GM19463 (cell line): ENCODE data around the gene GOLGA6A.
"Not testable (repeated sequence)": the region's sequence is repeated elsewhere in the genome, so short reads cannot be mapped to it uniquely, and the experiment has no call there.

Source experiments
- ATAC-seq: cut with Tn5 transposase; IDR thresholded peaks from one replicate; pipeline ENCODE4 v1.9.1; 2021; ENCODE audit warnings: mild to moderate bottlenecking, moderate library complexity; ENCODE audit not compliant: unreplicated experiment

GOLGA6A gene, protein sequence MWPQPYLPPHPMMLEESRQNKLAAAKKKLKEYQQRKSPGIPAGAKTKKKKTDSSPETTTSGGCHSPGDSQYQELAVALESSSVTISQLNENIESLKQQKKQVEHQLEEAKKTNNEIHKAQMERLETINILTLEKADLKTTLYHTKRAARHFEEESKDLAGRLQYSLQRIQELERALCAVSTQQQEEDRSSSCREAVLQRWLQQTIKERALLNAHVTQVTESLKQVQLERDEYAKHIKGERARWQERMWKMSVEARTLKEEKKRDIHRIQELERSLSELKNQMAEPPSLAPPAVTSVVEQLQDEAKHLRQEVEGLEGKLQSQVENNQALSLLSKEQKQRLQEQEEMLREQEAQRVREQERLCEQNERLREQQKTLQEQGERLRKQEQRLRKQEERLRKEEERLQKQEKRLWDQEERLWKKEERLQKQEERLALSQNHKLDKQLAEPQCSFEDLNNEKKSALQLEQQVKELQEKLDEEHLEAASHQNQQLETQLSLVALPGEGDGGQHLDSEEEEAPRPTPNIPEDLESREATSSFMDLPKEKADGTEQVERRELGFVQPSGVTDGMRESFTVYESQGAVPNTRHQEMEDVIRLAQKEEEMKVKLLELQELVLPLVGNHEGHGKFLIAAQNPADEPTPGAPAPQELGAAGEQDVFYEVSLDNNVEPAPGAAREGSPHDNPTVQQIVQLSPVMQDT

DNA sequence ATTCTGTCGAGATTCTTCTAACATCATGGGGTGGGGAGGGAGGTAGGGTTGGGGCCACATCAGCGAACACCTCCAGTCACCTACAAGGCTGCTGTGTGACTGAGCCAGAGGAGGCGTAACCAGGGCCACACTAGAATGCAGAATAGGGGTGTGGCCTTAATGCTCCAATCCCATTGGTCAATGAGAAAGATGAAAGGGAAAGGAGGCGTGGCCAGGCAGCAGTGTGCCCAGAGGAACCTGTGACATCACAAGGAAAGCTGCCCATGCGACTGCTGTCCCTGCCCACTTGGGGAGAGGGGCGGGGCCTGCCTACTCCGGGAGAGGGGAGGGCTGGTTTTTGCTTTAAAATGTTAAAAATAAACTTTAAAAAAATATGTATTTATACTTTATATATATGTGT is at the start of gene GOLGA6A:
Gene GOLGA6A, minus strand, starts transcription at position 101 of the 400 bp plus-strand sequence. Its CDS starts 41 bp downstream, at position 60.
- not testable (repeated sequence) for ATAC-seq

DNA sequence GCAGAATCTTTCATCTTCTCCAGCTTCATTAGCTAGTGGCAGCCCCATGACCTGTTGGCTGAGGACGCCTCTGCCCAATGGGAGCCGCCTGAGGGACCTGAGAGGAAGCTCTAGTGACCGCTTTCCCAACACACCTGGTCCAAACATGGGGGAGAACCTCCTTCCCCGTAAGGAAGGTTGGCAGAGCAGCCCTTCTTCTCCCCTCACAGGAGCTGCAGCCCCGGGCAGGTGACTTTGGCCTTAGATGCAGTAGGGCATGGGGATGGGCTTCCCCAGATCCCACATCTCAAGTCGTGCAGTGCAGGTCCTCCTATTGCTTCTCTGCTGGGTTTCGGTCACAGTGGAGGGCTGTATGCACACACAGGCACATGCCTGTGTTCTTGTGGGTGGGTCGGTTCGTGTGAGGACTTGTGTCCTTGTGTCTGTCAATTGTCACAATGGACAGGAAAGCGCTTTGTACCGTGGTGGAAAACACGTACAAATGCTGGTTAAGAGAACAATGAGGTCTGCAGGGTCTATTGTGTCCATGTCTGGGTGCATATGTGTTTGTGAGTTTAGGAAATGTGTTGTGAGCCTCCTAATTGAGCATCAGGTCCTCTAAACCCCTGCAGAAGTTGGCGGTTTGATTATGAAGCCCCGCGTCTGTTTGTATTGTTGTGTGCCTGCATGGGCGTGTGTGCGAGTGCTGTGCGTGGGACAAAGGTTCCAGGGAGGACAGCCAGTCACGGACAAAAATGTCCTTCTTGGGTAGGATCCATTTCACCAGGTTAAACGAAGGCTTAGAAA is 49.5 kb upstream of the GOLGA6A start:
- no peak for ATAC-seq

DNA sequence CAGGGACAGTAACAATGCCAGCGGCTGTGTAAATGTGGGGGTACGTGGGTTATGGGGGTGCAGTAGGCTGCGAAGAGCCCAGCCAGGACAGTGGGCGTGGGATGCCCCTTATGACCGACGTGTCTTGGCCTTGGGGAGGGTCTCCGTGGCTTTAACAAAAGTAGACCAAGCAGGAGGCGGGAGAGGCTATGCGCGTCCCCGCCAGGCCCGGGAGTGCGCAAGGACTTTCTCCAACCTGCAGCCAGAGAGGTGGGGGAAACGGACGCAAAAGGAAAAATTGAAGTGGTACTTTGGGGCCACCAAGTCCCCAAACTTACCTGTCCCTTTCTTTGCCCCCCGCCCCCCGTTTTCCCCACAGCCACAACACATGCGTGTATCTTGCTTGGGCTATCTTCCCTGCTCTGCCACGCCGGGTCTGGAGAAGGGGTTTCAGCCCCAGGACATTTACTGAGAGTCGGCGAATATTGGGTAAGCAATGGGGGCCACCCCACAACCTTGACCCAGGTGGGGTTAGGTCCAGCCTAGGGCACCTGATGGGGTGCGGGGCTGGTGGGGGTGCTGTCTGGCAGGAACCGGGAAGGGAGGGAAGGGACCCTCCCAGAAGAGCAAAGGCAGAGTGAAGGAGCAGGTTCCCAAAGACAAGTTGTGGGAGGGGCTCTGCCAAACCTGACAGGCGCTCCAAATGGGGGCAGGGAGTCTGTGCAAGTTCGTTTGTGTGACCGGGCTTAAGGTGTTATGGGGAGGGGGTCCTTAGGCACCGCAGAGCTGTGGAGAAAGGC is 48.7 kb upstream of the GOLGA6A start:
- ATAC-seq, result no peak

DNA sequence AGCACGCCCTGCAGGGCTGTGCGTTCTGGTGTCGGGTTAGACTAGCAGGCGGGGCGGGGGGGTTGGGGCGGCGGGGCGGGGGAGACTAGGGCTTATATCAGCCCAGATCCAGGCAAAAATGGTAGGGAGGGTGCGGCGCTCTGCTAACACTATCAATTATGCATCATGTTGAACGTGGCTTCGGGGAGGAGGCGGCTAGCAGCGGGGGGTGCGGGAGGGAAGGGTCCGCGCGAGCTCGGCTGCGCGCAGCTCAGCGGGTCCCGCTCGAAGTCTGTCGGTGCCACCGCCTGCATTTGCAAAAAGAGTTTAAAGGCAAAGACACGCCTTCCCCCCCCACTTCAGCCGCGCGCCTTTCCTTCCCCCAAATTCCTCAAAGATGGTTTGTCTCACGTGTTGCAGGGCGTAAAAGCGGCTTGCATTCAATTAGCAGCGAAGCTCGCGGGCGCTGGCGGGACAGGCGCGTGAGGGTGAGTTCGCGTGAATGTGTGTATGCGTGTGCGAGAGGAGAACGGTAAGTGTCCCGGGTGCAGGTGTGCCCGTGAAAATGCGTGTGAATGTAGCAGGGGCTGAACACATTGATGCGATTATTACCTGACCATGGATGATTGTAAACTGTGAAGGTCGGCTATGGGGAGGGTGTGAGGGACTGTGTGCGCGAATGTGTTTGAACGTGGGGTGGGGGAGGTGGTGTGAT is 48.0 kb upstream of the GOLGA6A start, which contains the start of gene ISLR2:
Gene ISLR2, plus strand, starts transcription at position 432 of the 694 bp plus-strand sequence. CDS start 2,169 bp downstream, outside the sequence.
- ATAC-seq, result no peak

DNA sequence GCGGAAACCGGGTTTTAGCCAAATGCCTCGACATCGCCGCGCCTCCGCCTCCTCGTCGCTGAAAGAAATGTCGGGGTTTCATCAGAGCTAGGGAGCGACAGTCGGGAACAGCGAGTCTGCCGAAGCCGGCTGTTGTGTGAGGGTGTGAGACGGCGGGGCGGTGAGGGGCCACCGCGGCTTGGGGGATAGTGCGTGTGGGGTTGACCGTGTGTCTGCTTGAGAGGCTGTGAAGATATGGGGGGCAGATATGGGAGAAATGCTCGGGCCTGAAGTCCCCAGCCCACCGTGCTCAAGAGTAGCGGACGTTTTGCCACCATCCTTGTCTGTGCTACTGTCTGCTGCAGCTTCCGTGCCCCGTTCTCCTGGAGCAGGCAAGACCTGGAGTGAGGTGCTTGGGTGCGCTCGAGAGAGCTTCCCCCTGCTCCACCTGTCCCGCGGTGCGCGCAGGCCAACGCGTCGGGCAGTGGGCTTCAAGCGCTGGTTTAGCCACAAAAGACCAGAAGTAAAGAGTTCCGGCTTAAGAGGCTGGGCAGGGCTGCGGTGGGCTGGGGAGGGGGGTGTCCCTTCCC is 47.3 kb upstream of the GOLGA6A start:
- ATAC-seq, result no peak

DNA sequence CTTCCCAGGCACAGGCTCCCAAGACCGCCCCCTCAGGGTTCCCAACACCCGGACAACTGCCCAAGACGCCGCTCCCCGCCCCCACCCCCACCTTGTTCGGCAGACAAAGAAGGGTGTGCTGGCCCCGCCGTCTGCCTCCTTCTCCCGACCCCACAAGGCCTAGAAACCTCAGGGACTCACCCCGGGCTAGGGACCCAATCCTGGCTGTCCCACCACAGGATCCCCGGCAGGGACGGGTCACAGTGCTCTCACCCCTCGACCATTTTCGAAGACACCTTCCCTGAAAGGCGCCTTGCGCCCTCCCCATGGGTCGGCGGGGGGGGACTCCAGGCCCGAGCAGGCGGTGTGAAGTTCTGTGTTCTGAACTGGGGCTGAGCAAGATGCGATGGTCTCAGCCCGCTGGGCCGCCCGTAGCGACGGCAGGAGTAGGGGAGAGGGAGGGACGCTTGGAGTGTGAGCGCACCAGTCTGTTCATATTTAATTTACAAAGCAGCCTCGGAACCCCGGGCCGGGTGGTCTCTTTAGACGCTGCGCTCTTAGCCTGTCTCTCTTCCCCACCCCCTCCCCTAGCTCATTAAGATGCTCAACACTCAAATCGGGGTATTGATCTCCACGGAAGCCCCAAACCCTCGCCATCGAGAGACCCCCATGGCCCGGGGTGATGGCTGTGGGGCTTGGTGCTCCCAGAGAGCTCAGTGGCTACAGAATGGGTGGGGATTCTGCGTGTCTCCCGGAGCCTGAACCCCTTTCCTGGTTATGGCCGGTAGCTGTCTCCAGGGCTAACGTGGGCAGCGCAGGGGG is 46.6 kb upstream of the GOLGA6A start:
- no peak for ATAC-seq

DNA sequence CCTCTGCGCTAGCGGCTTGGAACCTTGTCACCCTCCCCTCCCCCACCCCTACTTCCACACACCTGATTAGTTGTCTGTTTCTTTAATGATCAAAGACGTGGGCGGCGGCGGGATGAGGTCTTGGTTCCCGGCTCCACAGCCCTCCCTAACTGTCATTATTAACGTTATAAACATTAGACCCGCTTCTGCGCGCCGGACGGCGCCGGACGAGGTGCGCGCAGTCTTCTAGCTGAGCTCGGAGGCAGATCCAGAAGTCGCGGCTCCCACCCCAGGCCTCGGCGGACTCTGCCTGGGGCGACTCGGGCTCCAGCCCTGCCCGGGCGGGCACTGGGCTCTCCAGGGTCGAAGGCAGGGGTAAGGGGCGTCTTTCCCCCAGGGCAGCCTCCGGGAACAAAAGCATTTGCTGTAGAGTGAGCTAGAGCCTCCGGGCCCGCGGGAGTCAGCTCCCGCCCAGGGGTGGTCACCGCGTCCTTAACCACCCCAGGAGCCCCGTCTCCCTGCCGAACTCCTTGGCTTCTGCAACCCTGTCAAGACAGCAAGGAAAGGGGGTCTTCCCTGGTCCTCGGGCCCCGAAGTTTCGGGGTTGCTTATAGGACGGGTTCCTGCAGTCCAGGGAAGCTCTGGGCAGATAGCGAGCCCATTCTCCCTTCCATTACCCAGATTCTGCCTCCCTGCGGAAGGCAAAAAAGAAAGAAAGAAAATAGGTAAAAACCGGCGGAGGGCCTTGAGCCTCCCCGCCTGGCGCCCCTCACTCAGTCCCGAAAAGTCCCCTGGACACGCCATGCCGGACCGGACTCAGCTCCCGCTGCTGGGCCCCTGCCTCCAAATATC is 45.8 kb upstream of the GOLGA6A start:
- ATAC-seq, result no peak

DNA sequence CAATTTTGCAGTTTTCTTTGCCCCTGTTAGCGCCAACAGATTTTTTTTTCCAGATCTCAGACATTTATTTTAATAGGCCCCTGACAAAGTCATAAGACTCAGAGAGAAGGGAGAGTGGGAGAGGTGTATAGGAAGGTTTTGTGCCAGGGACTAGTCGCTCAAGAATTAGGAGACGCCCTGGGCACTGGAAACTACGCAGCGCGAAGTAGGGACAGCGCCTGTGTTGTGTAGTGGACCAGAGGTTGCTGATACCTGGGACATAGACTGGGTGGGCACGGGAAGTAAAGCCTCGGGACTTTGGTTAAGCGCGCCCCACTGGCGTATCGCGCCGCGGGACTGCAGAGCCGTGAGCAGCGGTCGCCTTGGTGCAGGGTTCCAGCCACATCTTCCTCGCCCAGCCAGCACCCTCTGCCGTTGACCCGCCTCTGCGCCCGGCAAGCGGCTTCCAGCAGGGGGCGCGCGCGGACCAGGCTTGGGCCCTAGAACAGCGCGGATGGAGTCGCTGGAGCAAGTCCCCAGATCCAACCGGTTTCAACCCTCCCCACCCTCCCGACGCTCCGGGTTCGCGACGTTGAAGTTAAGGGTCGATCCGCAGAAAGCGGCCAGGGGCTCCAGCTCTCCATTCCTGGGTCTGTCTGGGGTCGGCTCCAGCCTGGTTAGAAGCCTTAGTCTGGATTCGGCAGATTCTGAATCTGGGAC is 45.1 kb upstream of the GOLGA6A start:
- no peak for ATAC-seq

DNA sequence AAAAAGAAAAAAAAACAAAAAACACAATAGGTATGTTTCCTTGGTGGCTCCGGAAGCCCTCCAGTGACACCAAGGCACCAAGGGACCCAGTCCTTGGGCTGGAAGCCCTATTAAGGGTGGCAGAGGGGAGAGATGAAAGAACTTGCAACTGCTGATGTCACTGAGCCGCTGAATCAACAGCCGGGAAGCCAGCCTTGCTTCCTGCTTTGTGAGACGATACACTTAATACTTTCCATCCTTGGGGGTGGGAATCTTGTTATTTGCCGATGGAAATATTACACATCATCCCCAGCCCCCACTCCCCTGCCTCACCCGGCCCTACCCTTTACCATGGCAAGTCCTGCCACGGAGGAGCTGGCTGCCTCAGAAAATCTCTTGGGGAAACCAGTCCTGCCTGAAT is 42.4 kb upstream of the GOLGA6A start:
- ATAC-seq, result no peak

DNA sequence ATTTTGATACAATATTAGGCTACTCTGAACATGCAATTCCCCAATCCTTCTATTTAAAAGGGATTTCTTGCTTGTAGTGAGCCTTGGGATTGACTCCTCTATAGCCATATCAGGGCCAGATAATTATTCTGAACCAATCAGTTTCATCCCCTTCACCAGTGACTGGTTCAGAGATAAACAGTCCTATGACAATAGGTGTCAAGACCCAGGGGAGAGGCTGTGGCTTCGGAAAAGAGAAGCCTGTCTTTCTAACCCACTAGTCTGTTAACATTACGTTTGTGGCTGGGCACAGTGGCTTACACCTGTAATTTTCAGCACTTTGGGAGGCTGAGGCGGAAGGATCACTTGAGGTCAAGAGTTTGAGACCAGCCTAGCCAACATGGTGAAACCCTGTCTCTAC is 41.8 kb upstream of the GOLGA6A start:
- no peak for ATAC-seq

DNA sequence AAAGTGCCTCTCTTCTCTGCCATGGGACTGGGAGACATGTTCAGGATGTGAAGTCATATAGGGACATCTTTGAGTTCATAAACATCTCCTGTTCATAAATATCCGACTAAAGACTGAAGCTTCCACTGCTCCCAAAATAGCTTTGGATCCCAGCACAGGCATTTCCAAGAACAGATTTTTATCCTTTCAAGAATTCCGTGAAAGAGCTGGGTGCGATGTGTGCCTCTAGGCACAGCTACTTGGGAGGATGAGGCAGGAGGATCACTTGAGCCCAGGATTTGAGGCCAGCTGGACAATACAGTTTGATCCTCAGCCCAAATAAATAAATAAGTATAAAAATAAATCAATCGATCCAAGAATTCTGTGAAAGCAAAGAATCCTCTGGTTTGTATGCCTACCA is 41.3 kb upstream of the GOLGA6A start:
- ATAC-seq, result no peak

DNA sequence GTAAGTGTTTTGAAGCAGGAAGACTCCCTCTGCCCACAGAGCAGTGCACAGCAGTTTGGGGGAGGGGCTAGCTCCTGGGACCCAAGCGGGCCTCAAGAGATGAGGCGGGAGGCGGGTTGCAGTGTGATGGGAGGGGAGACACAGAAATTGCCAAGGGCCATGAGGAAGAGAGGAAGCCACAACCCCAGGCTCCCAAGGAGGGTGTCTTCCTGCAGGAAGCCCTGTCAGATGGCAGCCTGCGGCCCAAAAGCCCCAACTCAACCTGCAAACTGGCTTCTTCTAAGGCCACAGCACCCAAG is 40.7 kb upstream of the GOLGA6A start:
- ATAC-seq, result no peak

DNA sequence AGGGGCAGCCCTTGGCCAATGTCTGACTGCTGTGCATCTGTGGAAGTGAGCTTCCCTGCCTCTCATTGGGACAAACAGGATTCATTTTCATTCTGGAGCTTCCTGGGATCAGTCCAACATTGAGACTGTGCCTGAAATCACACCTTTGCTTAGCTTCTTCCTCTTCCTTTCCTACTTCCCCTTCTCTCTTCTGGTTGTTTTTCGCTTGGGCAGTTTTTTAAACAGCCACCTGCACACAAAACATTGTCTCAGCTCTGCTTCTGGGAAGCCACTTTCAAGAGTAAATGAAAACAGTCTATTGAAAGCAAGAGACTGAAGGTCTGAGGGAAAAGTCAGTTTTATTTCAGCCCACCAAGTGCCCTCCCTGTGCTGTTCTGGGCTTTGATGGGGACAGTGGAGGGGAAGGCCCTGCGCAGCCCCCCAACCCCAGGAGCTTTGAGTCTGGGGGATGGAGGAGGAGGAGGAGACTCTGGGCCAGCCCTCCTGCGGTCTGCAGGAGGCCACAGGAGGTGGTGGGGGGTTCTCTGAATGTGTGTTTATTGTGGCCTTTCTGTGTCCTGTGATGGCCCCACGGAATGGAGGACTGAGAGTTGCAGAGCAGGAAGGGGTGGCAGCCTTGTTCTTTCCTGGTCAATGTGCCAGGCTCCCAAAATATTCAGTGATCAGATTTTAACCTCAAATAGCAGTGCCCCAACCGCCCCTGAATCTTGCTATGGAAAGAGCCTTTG is 40.2 kb upstream of the GOLGA6A start:
- ATAC-seq, result no peak

DNA sequence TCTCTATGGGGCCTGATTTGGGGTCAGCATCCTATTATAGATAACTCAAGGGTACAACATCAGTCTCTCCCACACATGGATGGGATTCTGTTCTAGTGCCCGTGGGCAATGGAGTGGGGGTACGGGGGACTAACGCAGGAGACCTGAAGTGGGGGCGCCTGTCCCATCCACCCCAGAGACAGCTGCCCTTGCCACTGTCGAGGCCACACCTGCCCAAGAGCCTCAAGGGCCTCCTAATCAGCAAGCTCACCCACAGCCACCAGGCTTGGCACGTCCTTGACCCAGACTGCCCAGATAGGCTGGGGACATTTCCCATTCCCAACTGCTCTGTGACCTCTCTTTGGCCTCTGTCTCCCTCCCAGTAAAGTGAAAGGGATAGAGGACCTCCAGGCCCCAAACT is 39.5 kb upstream of the GOLGA6A start:
- no peak for ATAC-seq

DNA sequence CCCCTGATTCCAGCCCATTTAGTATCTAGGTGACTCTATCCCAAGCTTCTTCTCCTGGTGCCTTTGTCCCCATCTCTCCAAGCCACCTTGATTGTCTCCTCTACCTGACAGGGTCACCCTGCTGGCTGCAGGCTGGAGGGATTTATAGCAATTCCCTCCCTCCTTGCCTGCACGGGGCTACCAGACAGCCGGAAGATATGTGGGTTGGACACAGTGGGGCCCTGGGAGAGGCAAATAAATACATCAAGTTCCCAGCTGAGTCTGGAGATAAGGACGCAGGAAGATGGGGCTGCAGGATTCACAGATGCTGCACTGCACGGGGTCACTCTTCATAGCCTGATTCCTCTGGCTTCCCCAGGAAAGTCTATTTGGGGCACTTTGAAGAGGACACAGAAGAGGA is 38.7 kb upstream of the GOLGA6A start:
- no peak for ATAC-seq

DNA sequence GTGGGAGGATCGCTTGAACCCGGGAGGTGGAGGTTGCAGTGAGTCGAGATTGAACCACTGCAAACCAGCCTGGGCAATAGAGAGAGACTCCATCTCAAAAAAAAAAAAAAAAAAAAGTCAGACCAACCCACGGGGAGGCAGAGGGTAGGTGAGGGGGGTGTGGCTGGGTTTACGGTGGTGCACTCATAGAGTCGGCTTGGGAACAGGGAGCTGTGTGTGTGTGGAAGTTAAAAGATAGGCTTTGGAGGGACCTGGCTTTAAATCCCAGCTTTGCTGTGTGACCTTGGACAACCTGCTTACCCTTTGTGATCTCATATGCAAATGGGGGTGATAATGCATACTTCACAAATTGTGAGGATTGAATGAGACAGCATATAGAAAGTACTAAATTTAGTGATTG is 38.1 kb upstream of the GOLGA6A start:
- ATAC-seq, result no peak

DNA sequence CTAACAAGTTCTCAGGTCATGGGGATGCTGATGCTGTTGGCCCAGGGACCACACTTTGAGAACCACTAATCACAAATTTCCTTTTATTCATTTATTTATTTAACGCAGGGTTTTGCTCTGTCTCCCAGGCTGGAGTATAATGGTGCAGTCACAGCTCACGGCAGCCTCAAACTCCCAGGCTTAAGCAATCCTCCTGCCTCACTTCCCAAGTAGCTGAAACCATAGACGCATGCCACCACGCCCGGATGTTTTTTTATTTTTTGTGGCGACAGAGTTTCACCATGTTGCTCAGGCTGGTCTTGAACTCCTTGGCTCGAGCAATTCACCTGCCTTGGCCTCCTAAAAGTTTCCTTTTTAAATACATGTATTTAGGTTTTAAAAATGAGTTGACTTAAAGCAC is 27.4 kb upstream of the GOLGA6A start:
- no peak for ATAC-seq
